HG03565 (cell line): ENCODE measurements around the gene MRC2.

ENCODE experiments used
- ATAC-seq: cut with Tn5 transposase; IDR thresholded peaks from one replicate; pipeline ENCODE4 v1.9.1; 2021; ENCODE audit warnings: mild to moderate bottlenecking, moderate library complexity; ENCODE audit not compliant: unreplicated experiment

Gene MRC2

GRCh38 chr17:62715882-62716390, 88.5 kb downstream of the MRC2 start:
- no peak for ATAC-seq

- no peak for ATAC-seq
These were observed 89.5 kb downstream of the MRC2 start for GRCh38 chr17:62716834-62717588.

GRCh38 chr17:62717589-62717855, 90.1 kb downstream of the MRC2 start:
- no peak for ATAC-seq

- ATAC-seq: no peak
These were observed 90.4 kb downstream of the MRC2 start for GRCh38 chr17:62717889-62718288.

- ATAC-seq: no peak
These were observed 91.0 kb downstream of the MRC2 start for GRCh38 chr17:62718429-62718828.

GRCh38 chr17:62719586-62719985, 92.1 kb downstream of the MRC2 start:
- ATAC-seq: no peak

- no peak for ATAC-seq
These were observed 92.8 kb downstream of the MRC2 start for GRCh38 chr17:62720126-62720850.

- ATAC-seq: no peak
These were observed 95.2 kb downstream of the MRC2 start for GRCh38 chr17:62722625-62723024.

GRCh38 chr17:62723842-62724241, 96.4 kb downstream of the MRC2 start:
- no peak for ATAC-seq

- peak; percentile 89 for ATAC-seq
These were observed 97.1 kb downstream of the MRC2 start for GRCh38 chr17:62724398-62725146.

GRCh38 chr17:62725791-62726249, 98.3 kb downstream of the MRC2 start:
- ATAC-seq: no peak

GRCh38 chr17:62727916-62728672, 100.6 kb downstream of the MRC2 start:
- ATAC-seq: no peak

GRCh38 chr17:62732125-62732524, 104.7 kb downstream of the MRC2 start:
- ATAC-seq: no peak

GRCh38 chr17:62735044-62735651, 107.7 kb downstream of the MRC2 start:
- no peak for ATAC-seq

- no peak for ATAC-seq
These were observed 110.0 kb downstream of the MRC2 start for GRCh38 chr17:62737513-62737912.

GRCh38 chr17:62738281-62738680, 110.8 kb downstream of the MRC2 start:
- ATAC-seq: no peak

- no peak for ATAC-seq
These were observed 112.3 kb downstream of the MRC2 start for GRCh38 chr17:62739645-62740388.

- ATAC-seq: no peak
These were observed 113.8 kb downstream of the MRC2 start for GRCh38 chr17:62741290-62741689.
